Vagina (tissue), 2 donors: ENCODE results near the gene FRK.

Experiments
- POLR2A ChIP-seq, 2 donors: fragments of 450-650 bp; IDR thresholded peaks; one replicate each; pipeline ENCODE4 v1.6.1; 2017; ENCODE audit warnings: antibody characterized with exemption in 2 of 2, mild to moderate bottlenecking in 2 of 2, moderate library complexity in 2 of 2
- POLR2AphosphoS5 ChIP-seq, 2 donors: sonication (generic); formaldehyde crosslinking; IDR thresholded peaks; one replicate each; pipeline ENCODE4 v1.9.0; 2017; ENCODE audit warnings: antibody characterized with exemption in 2 of 2, mild to moderate bottlenecking in 2 of 2, low read depth in 1 of 2; ENCODE audit not compliant: insufficient read depth in 1 of 2
- TF ChIP-seq, protein P1 (sequence below), 3 experiments: fragments of 450-650 bp in 2 of 3; fragments of 200-600 bp in 1 of 3; sonication (generic) in 1 of 3; IDR thresholded peaks; one replicate each; pipeline ENCODE4 v1.5.1; 2017 to 2019; ENCODE audit warnings: antibody characterized with exemption in 3 of 3, mild to moderate bottlenecking in 2 of 3, moderate library complexity in 2 of 3

- TF ChIP-seq, protein P1, sequence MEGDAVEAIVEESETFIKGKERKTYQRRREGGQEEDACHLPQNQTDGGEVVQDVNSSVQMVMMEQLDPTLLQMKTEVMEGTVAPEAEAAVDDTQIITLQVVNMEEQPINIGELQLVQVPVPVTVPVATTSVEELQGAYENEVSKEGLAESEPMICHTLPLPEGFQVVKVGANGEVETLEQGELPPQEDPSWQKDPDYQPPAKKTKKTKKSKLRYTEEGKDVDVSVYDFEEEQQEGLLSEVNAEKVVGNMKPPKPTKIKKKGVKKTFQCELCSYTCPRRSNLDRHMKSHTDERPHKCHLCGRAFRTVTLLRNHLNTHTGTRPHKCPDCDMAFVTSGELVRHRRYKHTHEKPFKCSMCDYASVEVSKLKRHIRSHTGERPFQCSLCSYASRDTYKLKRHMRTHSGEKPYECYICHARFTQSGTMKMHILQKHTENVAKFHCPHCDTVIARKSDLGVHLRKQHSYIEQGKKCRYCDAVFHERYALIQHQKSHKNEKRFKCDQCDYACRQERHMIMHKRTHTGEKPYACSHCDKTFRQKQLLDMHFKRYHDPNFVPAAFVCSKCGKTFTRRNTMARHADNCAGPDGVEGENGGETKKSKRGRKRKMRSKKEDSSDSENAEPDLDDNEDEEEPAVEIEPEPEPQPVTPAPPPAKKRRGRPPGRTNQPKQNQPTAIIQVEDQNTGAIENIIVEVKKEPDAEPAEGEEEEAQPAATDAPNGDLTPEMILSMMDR (IDR thresholded peaks at IDR 0.05): no peak
- no peak for TF ChIP-seq POLR2A (IDR thresholded peaks at IDR 0.05)
- no peak for TF ChIP-seq POLR2AphosphoS5 (IDR thresholded peaks at IDR 0.05; ENCODE audit: insufficient read depth in 1 of 2, low read depth in 1 of 2)
Measured at GRCh38 chr6:115882771-115883170, 177.9 kb downstream of the FRK start.
